Testis (tissue), 2 donors: ENCODE data around the gene KCNA5.

Source experiments
- CTCF ChIP-seq, 3 experiments: fragments of 450-650 bp in 2 of 3; fragments of 200-600 bp in 1 of 3; sonication (generic) in 1 of 3; IDR thresholded peaks; one replicate each; pipeline ENCODE4 v1.5.1; 2016 to 2019; ENCODE audit warnings: antibody characterized with exemption in 3 of 3, mild to moderate bottlenecking in 2 of 3, moderate library complexity in 1 of 3
- POLR2A ChIP-seq: fragments of 450-650 bp; IDR thresholded peaks from one replicate; pipeline ENCODE4 v1.6.1; 2017; ENCODE audit warnings: antibody characterized with exemption, mild to moderate bottlenecking, moderate library complexity

- TF ChIP-seq CTCF (IDR thresholded peaks at IDR 0.05), result no peak
- TF ChIP-seq POLR2A, result no peak
Measured at GRCh38 chr12:5088586-5089264, 45.0 kb downstream of the KCNA5 start.
